DOHH2 (cell line): ENCODE data around the gene DKK2.

ENCODE experiments used
- EZH2phosphoT487 ChIP-seq: fragments of 200-600 bp; sonication (generic); IDR thresholded peaks from 2 replicates; pipeline ENCODE4 v1.6.1; 2017; ENCODE audit warnings: borderline replicate concordance, mild to moderate bottlenecking, antibody characterized with exemption, low read length, moderate library complexity, mixed read lengths
- TF ChIP-seq, protein P1 (sequence below): fragments of 200-600 bp; sonication (generic); IDR thresholded peaks from one replicate; pipeline ENCODE4 v1.5.1; 2014; ENCODE audit warnings: antibody characterized with exemption, mild to moderate bottlenecking, low read depth, low read length; ENCODE audit not compliant: poor library complexity, severe bottlenecking

DNA sequence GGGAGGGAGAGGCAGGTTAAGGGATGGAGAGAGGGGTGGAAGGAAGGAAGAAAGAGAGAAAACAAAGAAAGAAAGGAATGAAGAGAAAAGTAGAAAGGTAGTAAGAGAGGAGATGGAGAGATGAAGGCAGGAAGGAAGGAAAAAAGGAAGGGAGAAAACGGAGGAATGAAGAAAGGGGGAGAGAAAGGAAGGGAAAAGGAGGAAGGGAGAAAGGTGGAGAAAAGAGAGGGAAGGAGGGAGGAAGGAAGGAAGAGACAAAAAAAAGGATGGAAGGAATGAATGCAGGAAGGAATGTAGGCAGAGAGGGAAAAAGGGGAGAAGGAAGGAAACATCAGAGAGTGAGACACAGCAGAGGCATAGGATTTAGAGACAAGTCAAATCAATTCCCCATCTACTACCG is 68.2 kb downstream of the DKK2 start:
- TF ChIP-seq, protein P1, sequence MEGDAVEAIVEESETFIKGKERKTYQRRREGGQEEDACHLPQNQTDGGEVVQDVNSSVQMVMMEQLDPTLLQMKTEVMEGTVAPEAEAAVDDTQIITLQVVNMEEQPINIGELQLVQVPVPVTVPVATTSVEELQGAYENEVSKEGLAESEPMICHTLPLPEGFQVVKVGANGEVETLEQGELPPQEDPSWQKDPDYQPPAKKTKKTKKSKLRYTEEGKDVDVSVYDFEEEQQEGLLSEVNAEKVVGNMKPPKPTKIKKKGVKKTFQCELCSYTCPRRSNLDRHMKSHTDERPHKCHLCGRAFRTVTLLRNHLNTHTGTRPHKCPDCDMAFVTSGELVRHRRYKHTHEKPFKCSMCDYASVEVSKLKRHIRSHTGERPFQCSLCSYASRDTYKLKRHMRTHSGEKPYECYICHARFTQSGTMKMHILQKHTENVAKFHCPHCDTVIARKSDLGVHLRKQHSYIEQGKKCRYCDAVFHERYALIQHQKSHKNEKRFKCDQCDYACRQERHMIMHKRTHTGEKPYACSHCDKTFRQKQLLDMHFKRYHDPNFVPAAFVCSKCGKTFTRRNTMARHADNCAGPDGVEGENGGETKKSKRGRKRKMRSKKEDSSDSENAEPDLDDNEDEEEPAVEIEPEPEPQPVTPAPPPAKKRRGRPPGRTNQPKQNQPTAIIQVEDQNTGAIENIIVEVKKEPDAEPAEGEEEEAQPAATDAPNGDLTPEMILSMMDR: no peak
- no peak for TF ChIP-seq EZH2phosphoT487
